ENCODE results near the gene PHPT1. TPM values are rescaled to one million over a fixed set of nuclear protein-coding genes. Genes with fewer than 3 reads are reported as not detected.
A peak's percentile ranks its signal among the peaks of the same experiment; 100 is the strongest.

Gene PHPT1
- total and polyA plus RNA-seq, 2 of the 13 experiments (the other 11 are each of a cell fraction or from before 2014, with no cell fraction given) = 189 to 192 TPM

GRCh38 chr9:136807281-136808074 lies 41.7 kb upstream of the PHPT1 start, which contains the start of gene RABL6 (continued):
- TF ChIP-seq NFE2 (CRISPR knock-in tag; IDR thresholded peaks at IDR 0.05) (no peak), ZNF616 (CRISPR knock-in tag; IDR thresholded peaks at IDR 0.05; ENCODE audit: low read depth) (no peak; the same call in 1 of the 2 replicates)

GRCh38 chr9:136808075-136808805 lies 41.0 kb upstream of the PHPT1 start:
- no peak for DNase-seq (ENCODE audit: low spot score)
- TF ChIP-seq GRHL1 (CRISPR knock-in tag; conservative IDR thresholded peaks at IDR 0.05) (no peak), ZNF383 (CRISPR knock-in tag; IDR thresholded peaks at IDR 0.05; ENCODE audit: borderline replicate concordance) (no peak), RBFOX2 (IDR thresholded peaks at IDR 0.05; ENCODE audit: low read depth, low read length) (peak; percentile 85), ZNF496 (CRISPR knock-in tag; IDR thresholded peaks at IDR 0.05; ENCODE audit: insufficient replicate concordance) (no peak), ZNF879 (CRISPR knock-in tag; IDR thresholded peaks at IDR 0.05) (0 out of 2 replicates have a peak, but pooled peaks have one; percentile 51), HNRNPK (IDR thresholded peaks at IDR 0.05; ENCODE audit: low read depth, low read length, poor library complexity, severe bottlenecking) (peak; percentile 13), ZNF777 (CRISPR knock-in tag; IDR thresholded peaks at IDR 0.05) (peak; percentile 34), ZNF644 (CRISPR knock-in tag; IDR thresholded peaks at IDR 0.05; ENCODE audit: low read depth) (no peak), RFXAP (CRISPR knock-in tag; IDR thresholded peaks at IDR 0.05; ENCODE audit: borderline replicate concordance) (no peak), ZFP41 (CRISPR knock-in tag; IDR thresholded peaks at IDR 0.05; ENCODE audit: borderline replicate concordance) (no peak), KDM6A (CRISPR knock-in tag; IDR thresholded peaks at IDR 0.05; ENCODE audit: low read depth) (no peak), PRPF4 (IDR thresholded peaks at IDR 0.05; ENCODE audit: low read depth, low read length, poor library complexity, severe bottlenecking) (no peak), MED1 (CRISPR knock-in tag; IDR thresholded peaks at IDR 0.05) (no peak; the same call in 1 of the 2 replicates), ZNF563 (CRISPR knock-in tag; IDR thresholded peaks at IDR 0.05) (0 out of 2 replicates have a peak, but pooled peaks have one; percentile 18), RAD51 (IDR thresholded peaks at IDR 0.05; ENCODE audit: borderline replicate concordance) (no peak)

More at GRCh38 chr9:136808075-136808805, 41.0 kb upstream of the PHPT1 start:
- in situ Hi-C loops (cut with HindIII; ENCODE audit: extremely low pct_ligation_motif_present, low pct_unique_long_range_greater_than_20kb) (no loop called here), intact Hi-C loops (cut with micrococcal nuclease; ENCODE audit: unreplicated experiment) (no loop called here)
- Histone ChIP-seq H3K79me2 (ENCODE audit: insufficient read depth, low read length) (peaks cover 67% of the 10 kb centered on the region), H3K27ac (ENCODE audit: extremely low read length, insufficient read depth, low read length) (peak overlapping the region; percentile 71), H3K9me3 (ENCODE audit: low read length) (no peaks in the 10 kb centered on the region), H3K27me3 (ENCODE audit: control insufficient read depth in 1 of 2, insufficient read depth in 2 of 2, low read length in 2 of 2) (no peaks in the 10 kb centered on the region), H2AFZ (ENCODE audit: low read length) (no peak overlapping the region), H3K4me2 (ENCODE audit: low read depth, low read length) (peak overlapping the region; percentile 88), H3K36me3 (replicated peaks in 1 of 2; ENCODE audit: control insufficient read depth in 1 of 2, insufficient read depth in 2 of 2, low read length in 2 of 2) (peaks cover 2 to 14% of the 10 kb centered on the region in 2 experiments; a peak in 4 of 5 replicates), H3K4me3 (replicated peaks in 1 of 3; ENCODE audit: insufficient read depth in 1 of 3, low read depth in 2 of 3, low read length in 3 of 3) (peak overlapping the region; percentile 88 to 96 (median 92)), H4K20me1 (ENCODE audit: insufficient read depth, low read length) (no peaks in the 10 kb centered on the region; the same call in 1 of the 2 replicates), H3K9ac (ENCODE audit: insufficient read depth, low read depth, low read length) (peak overlapping the region; percentile 86), H3K4me1 (ENCODE audit: insufficient read depth, low read length) (peaks cover 68% of the 10 kb centered on the region)
- BruUV-seq (replicated peaks) = no TSS peak
- FAIRE-seq = no peak
- ATAC-seq = no peak
- ChIA-PET CTCF (ENCODE audit: low intra/inter-chr PET ratio, low total read pairs) (interaction anchor here (1.0 kb wide), 1 partner anchor 16 kb away, joined by 4 read pairs; no protein-coding TSS in a partner anchor), POLR2A (interaction anchor here (0.6 to 5.0 kb wide), 9 partner anchors 8 to 128 kb away, joined by 3 to 35 read pairs (median 7); partner anchors contain the start of genes TMEM141 and TRAF2)
- WGBS (ENCODE audit: low lambda C conversion rate) = no CpG with 5 or more reads among the region's 93 CpGs

Measured in HepG2 (cell line).